ENCODE data around the gene CMTM7. TPM values are rescaled to one million over a fixed set of nuclear protein-coding genes. Genes with fewer than 3 reads are reported as not detected.
A peak's percentile ranks its signal among the peaks of the same experiment; 100 is the strongest.

The CMTM7 gene
- total RNA-seq, 1 donor: 10.1 TPM

- H3K4me3 ChIP-seq (ENCODE audit: low read depth, low read length): no peak overlapping the region
- peak; percentile 35 for DNase-seq (ENCODE audit: low read depth)
- TF ChIP-seq, protein P1, sequence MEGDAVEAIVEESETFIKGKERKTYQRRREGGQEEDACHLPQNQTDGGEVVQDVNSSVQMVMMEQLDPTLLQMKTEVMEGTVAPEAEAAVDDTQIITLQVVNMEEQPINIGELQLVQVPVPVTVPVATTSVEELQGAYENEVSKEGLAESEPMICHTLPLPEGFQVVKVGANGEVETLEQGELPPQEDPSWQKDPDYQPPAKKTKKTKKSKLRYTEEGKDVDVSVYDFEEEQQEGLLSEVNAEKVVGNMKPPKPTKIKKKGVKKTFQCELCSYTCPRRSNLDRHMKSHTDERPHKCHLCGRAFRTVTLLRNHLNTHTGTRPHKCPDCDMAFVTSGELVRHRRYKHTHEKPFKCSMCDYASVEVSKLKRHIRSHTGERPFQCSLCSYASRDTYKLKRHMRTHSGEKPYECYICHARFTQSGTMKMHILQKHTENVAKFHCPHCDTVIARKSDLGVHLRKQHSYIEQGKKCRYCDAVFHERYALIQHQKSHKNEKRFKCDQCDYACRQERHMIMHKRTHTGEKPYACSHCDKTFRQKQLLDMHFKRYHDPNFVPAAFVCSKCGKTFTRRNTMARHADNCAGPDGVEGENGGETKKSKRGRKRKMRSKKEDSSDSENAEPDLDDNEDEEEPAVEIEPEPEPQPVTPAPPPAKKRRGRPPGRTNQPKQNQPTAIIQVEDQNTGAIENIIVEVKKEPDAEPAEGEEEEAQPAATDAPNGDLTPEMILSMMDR (IDR thresholded peaks at IDR 0.05; ENCODE audit: insufficient read depth, low read length): no peak
Measured at GRCh38 chr3:32395496-32395895, 3.8 kb downstream of the CMTM7 start.

- no peak for DNase-seq (ENCODE audit: low read depth)
- no peak overlapping the region for H3K4me3 ChIP-seq (ENCODE audit: low read depth, low read length)
- TF ChIP-seq, protein P1 (IDR thresholded peaks at IDR 0.05; ENCODE audit: insufficient read depth, low read length): no peak
Measured at GRCh38 chr3:32397941-32398340, 6.3 kb downstream of the CMTM7 start.

- TF ChIP-seq, protein P1 (IDR thresholded peaks at IDR 0.05; ENCODE audit: insufficient read depth, low read length): no peak
- DNase-seq (ENCODE audit: low read depth): no peak
- H3K4me3 ChIP-seq (ENCODE audit: low read depth, low read length): no peak overlapping the region
Measured at GRCh38 chr3:32398531-32398930, 6.9 kb downstream of the CMTM7 start.

- DNase-seq (ENCODE audit: low read depth): peak; percentile 81
- TF ChIP-seq, protein P1 (IDR thresholded peaks at IDR 0.05; ENCODE audit: insufficient read depth, low read length): peak; percentile 65
Measured at GRCh38 chr3:32399030-32399620, 7.5 kb downstream of the CMTM7 start.

GRCh38 chr3:32401126-32401525 lies 9.5 kb downstream of the CMTM7 start:
- H3K4me3 ChIP-seq (ENCODE audit: low read depth, low read length): peak overlapping the region; percentile 53
- DNase-seq (ENCODE audit: low read depth): no peak
- TF ChIP-seq, protein P1 (IDR thresholded peaks at IDR 0.05; ENCODE audit: insufficient read depth, low read length): no peak

More at GRCh38 chr3:32399030-32399620, 7.5 kb downstream of the CMTM7 start:
- no peak overlapping the region for H3K4me3 ChIP-seq (ENCODE audit: low read depth, low read length)

DNA sequence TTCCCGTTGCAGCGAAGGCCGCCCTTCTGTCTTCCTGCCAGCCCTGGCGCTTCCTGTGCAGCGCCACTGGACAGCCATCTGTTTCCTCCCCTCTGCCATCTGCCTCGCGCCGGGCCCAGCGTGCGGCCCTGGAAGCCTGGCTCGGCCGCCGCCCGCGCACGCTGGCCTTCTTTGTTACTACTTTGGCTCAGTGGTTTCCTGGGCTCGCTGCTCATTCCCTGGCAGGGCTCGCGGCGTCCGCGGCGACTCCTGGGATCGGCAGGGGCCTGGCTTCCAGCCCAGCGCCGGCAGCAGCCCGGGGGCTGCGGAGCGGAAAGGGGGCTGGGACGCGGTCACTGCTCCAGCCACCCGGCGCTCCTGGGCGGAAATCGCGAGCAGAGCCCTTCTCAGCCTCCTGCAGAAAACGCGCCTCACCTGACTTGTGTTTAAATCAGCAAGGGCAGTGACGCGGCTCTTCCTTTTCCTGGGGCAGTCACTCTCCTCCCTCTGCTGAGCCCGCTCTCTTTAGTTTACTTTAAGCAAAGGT lies 10.0 kb downstream of the CMTM7 start:
- TF ChIP-seq, protein P1 (IDR thresholded peaks at IDR 0.05; ENCODE audit: insufficient read depth, low read length): no peak
- peak; percentile 72 for DNase-seq (ENCODE audit: low read depth)
- H3K4me3 ChIP-seq (ENCODE audit: low read depth, low read length): peak overlapping the region; percentile 53

- DNase-seq (ENCODE audit: low read depth): no peak
- TF ChIP-seq, protein P1 (IDR thresholded peaks at IDR 0.05; ENCODE audit: insufficient read depth, low read length): no peak
- no peak overlapping the region for H3K4me3 ChIP-seq (ENCODE audit: low read depth, low read length)
Measured at GRCh38 chr3:32403663-32404062, 12.0 kb downstream of the CMTM7 start.
